ENCODE data around the gene TBC1D2.
"Not testable (repeated sequence)": the region's sequence is repeated elsewhere in the genome, so short reads cannot be mapped to it uniquely, and the experiment has no call there.

The TBC1D2 gene

GRCh38 chr9:98191181-98191608 lies 64.3 kb downstream of the TBC1D2 start:
- DNase-seq (ENCODE audit: low read depth), result no peak

GRCh38 chr9:98190757-98191105 lies 64.7 kb downstream of the TBC1D2 start:
- DNase-seq (ENCODE audit: low read depth), result no peak

- no peak for DNase-seq (ENCODE audit: low read depth)
Observed at GRCh38 chr9:98189412-98189811, 66.0 kb downstream of the TBC1D2 start.

- no peak for DNase-seq (ENCODE audit: low read depth)
Observed at GRCh38 chr9:98187926-98188325, 67.5 kb downstream of the TBC1D2 start.

- DNase-seq (ENCODE audit: low read depth), result no peak
Observed at GRCh38 chr9:98186236-98186635, 69.2 kb downstream of the TBC1D2 start.

GRCh38 chr9:98185611-98186171 lies 69.8 kb downstream of the TBC1D2 start:
- DNase-seq (ENCODE audit: low read depth), result no peak

- no peak for DNase-seq (ENCODE audit: low read depth)
Observed at GRCh38 chr9:98185021-98185567, 70.4 kb downstream of the TBC1D2 start.

GRCh38 chr9:98184326-98184725 lies 71.1 kb downstream of the TBC1D2 start:
- DNase-seq (ENCODE audit: low read depth), result no peak

- no peak for DNase-seq (ENCODE audit: low read depth)
Observed at GRCh38 chr9:98182889-98183599, 72.4 kb downstream of the TBC1D2 start.

- no peak for DNase-seq (ENCODE audit: low read depth)
Observed at GRCh38 chr9:98182069-98182820, 73.2 kb downstream of the TBC1D2 start.

- no peak for DNase-seq (ENCODE audit: low read depth)
Observed at GRCh38 chr9:98181746-98182068, 73.7 kb downstream of the TBC1D2 start.

GRCh38 chr9:98180996-98181395 lies 74.5 kb downstream of the TBC1D2 start:
- DNase-seq (ENCODE audit: low read depth), result no peak

GRCh38 chr9:98178874-98179850 lies 76.3 kb downstream of the TBC1D2 start:
- DNase-seq (ENCODE audit: low read depth), result no peak

GRCh38 chr9:98176391-98177259 lies 78.8 kb downstream of the TBC1D2 start:
- no peak for DNase-seq (ENCODE audit: low read depth)

GRCh38 chr9:98175762-98176161 lies 79.7 kb downstream of the TBC1D2 start:
- DNase-seq (ENCODE audit: low read depth), result no peak

- DNase-seq (ENCODE audit: low read depth), result no peak
Observed at GRCh38 chr9:98175028-98175569, 80.3 kb downstream of the TBC1D2 start.

- DNase-seq (ENCODE audit: low read depth), result not testable (repeated sequence)
Observed at GRCh38 chr9:98174502-98174918, 80.9 kb downstream of the TBC1D2 start.

- no peak for DNase-seq (ENCODE audit: low read depth)
Observed at GRCh38 chr9:98173181-98173580, 82.3 kb downstream of the TBC1D2 start.

GRCh38 chr9:98172604-98173003 lies 82.8 kb downstream of the TBC1D2 start:
- DNase-seq (ENCODE audit: low read depth), result no peak

- DNase-seq (ENCODE audit: low read depth), result no peak
Observed at GRCh38 chr9:98171176-98171925, 84.1 kb downstream of the TBC1D2 start.

Data from GM04504 (cell line).